Measurements from ENCODE around the gene REPIN1.
A peak's percentile ranks its signal among the peaks of the same experiment; 100 is the strongest.

REPIN1 gene

GRCh38 chr7:150359622-150360362 is 8.8 kb upstream of the REPIN1 start:
- no peaks in the 10 kb centered on the region for H3K27me3 Mint-ChIP-seq (ENCODE audit: low read depth)
- DNase-seq (ENCODE audit: low spot score), result no peak
- no peaks in the 10 kb centered on the region for H3K36me3 Mint-ChIP-seq (ENCODE audit: low read depth)
- peaks cover 38% of the 10 kb centered on the region for H3K4me1 Mint-ChIP-seq (ENCODE audit: low read depth)
- peak overlapping the region; percentile 53 for H3K27ac Mint-ChIP-seq
- H3K9me3 Mint-ChIP-seq, result no peaks in the 10 kb centered on the region
- no peak overlapping the region for H3K4me3 Mint-ChIP-seq

- Mint-ChIP-seq H3K4me1 (ENCODE audit: low read depth) (peaks cover 38% of the 10 kb centered on the region), H3K27ac (peak overlapping the region; percentile 53), H3K9me3 (no peaks in the 10 kb centered on the region), H3K36me3 (ENCODE audit: low read depth) (no peaks in the 10 kb centered on the region), H3K27me3 (ENCODE audit: low read depth) (no peaks in the 10 kb centered on the region), H3K4me3 (no peak overlapping the region)
- no peak for DNase-seq (ENCODE audit: low spot score)
Measured at GRCh38 chr7:150360363-150361058, 8.1 kb upstream of the REPIN1 start.

GRCh38 chr7:150361402-150361801 is 7.2 kb upstream of the REPIN1 start:
- no peaks in the 10 kb centered on the region for H3K9me3 Mint-ChIP-seq
- DNase-seq (ENCODE audit: low spot score), result no peak
- H3K4me1 Mint-ChIP-seq (ENCODE audit: low read depth), result peaks cover 35% of the 10 kb centered on the region
- no peak overlapping the region for H3K27ac Mint-ChIP-seq
- no peak overlapping the region for H3K4me3 Mint-ChIP-seq
- no peaks in the 10 kb centered on the region for H3K27me3 Mint-ChIP-seq (ENCODE audit: low read depth)
- H3K36me3 Mint-ChIP-seq (ENCODE audit: low read depth), result no peaks in the 10 kb centered on the region

GRCh38 chr7:150361807-150362621 is 6.6 kb upstream of the REPIN1 start:
- H3K4me3 Mint-ChIP-seq, result no peak overlapping the region
- no peak overlapping the region for H3K27ac Mint-ChIP-seq
- no peaks in the 10 kb centered on the region for H3K36me3 Mint-ChIP-seq (ENCODE audit: low read depth)
- DNase-seq (ENCODE audit: low spot score), result no peak
- H3K9me3 Mint-ChIP-seq, result no peaks in the 10 kb centered on the region
- no peaks in the 10 kb centered on the region for H3K27me3 Mint-ChIP-seq (ENCODE audit: low read depth)
- H3K4me1 Mint-ChIP-seq (ENCODE audit: low read depth), result peaks cover 31% of the 10 kb centered on the region

GRCh38 chr7:150363370-150363769 is 5.3 kb upstream of the REPIN1 start:
- Mint-ChIP-seq H3K9me3 (no peaks in the 10 kb centered on the region), H3K4me3 (no peak overlapping the region), H3K36me3 (ENCODE audit: low read depth) (no peaks in the 10 kb centered on the region), H3K4me1 (ENCODE audit: low read depth) (peaks cover 30% of the 10 kb centered on the region), H3K27ac (no peak overlapping the region), H3K27me3 (ENCODE audit: low read depth) (no peaks in the 10 kb centered on the region)
- DNase-seq (ENCODE audit: low spot score), result no peak

- H3K27ac Mint-ChIP-seq, result no peak overlapping the region
- no peak overlapping the region for H3K4me3 Mint-ChIP-seq
- H3K36me3 Mint-ChIP-seq (ENCODE audit: low read depth), result no peaks in the 10 kb centered on the region
- H3K9me3 Mint-ChIP-seq, result no peaks in the 10 kb centered on the region
- no peaks in the 10 kb centered on the region for H3K27me3 Mint-ChIP-seq (ENCODE audit: low read depth)
- H3K4me1 Mint-ChIP-seq (ENCODE audit: low read depth), result peaks cover 26% of the 10 kb centered on the region
- DNase-seq (ENCODE audit: low spot score), result no peak
Measured at GRCh38 chr7:150363872-150364271, 4.8 kb upstream of the REPIN1 start.

- no peak for DNase-seq (ENCODE audit: low spot score)
- peaks cover 23% of the 10 kb centered on the region for H3K4me1 Mint-ChIP-seq (ENCODE audit: low read depth)
- no peaks in the 10 kb centered on the region for H3K9me3 Mint-ChIP-seq
- H3K4me3 Mint-ChIP-seq, result no peak overlapping the region
- peaks cover 3% of the 10 kb centered on the region for H3K36me3 Mint-ChIP-seq (ENCODE audit: low read depth)
- no peak overlapping the region for H3K27ac Mint-ChIP-seq
- no peaks in the 10 kb centered on the region for H3K27me3 Mint-ChIP-seq (ENCODE audit: low read depth)
Measured at GRCh38 chr7:150365194-150365593, 3.4 kb upstream of the REPIN1 start.

- Mint-ChIP-seq H3K27me3 (ENCODE audit: low read depth) (no peaks in the 10 kb centered on the region), H3K4me3 (no peak overlapping the region), H3K36me3 (ENCODE audit: low read depth) (peaks cover 7% of the 10 kb centered on the region), H3K27ac (no peak overlapping the region), H3K4me1 (ENCODE audit: low read depth) (peaks cover 26% of the 10 kb centered on the region), H3K9me3 (no peaks in the 10 kb centered on the region)
- no peak for DNase-seq (ENCODE audit: low spot score)
Measured at GRCh38 chr7:150365673-150366398, 2.8 kb upstream of the REPIN1 start.

GRCh38 chr7:150367677-150368095 is 936 bp upstream of the REPIN1 start:
- Mint-ChIP-seq H3K27ac (peak overlapping the region; percentile 80), H3K9me3 (no peaks in the 10 kb centered on the region), H3K4me3 (peak overlapping the region; percentile 82), H3K36me3 (ENCODE audit: low read depth) (peaks cover 7% of the 10 kb centered on the region), H3K27me3 (ENCODE audit: low read depth) (no peaks in the 10 kb centered on the region), H3K4me1 (ENCODE audit: low read depth) (peaks cover 27% of the 10 kb centered on the region)
- DNase-seq (ENCODE audit: low spot score), result no peak

- DNase-seq (ENCODE audit: low spot score), result no peak
- H3K27me3 Mint-ChIP-seq (ENCODE audit: low read depth), result no peaks in the 10 kb centered on the region
- peak overlapping the region; percentile 89 for H3K27ac Mint-ChIP-seq
- H3K9me3 Mint-ChIP-seq, result no peaks in the 10 kb centered on the region
- peak overlapping the region; percentile 95 for H3K4me3 Mint-ChIP-seq
- H3K36me3 Mint-ChIP-seq (ENCODE audit: low read depth), result peaks cover 11% of the 10 kb centered on the region
- H3K4me1 Mint-ChIP-seq (ENCODE audit: low read depth), result peaks cover 22% of the 10 kb centered on the region
Measured at GRCh38 chr7:150368884-150369747, 494 bp downstream of the REPIN1 start.

GRCh38 chr7:150369748-150370501 is 1.3 kb downstream of the REPIN1 start:
- H3K4me3 Mint-ChIP-seq, result peak overlapping the region; percentile 95
- H3K4me1 Mint-ChIP-seq (ENCODE audit: low read depth), result peaks cover 24% of the 10 kb centered on the region
- H3K27ac Mint-ChIP-seq, result peak overlapping the region; percentile 89
- H3K9me3 Mint-ChIP-seq, result no peaks in the 10 kb centered on the region
- peaks cover 19% of the 10 kb centered on the region for H3K36me3 Mint-ChIP-seq (ENCODE audit: low read depth)
- no peak for DNase-seq (ENCODE audit: low spot score)
- H3K27me3 Mint-ChIP-seq (ENCODE audit: low read depth), result no peaks in the 10 kb centered on the region

- peaks cover 26% of the 10 kb centered on the region for H3K4me1 Mint-ChIP-seq (ENCODE audit: low read depth)
- H3K27me3 Mint-ChIP-seq (ENCODE audit: low read depth), result no peaks in the 10 kb centered on the region
- no peaks in the 10 kb centered on the region for H3K9me3 Mint-ChIP-seq
- no peak for DNase-seq (ENCODE audit: low spot score)
- H3K27ac Mint-ChIP-seq, result no peak overlapping the region
- H3K36me3 Mint-ChIP-seq (ENCODE audit: low read depth), result peaks cover 21% of the 10 kb centered on the region
- H3K4me3 Mint-ChIP-seq, result peak overlapping the region; percentile 95
Measured at GRCh38 chr7:150370612-150371071, 2.0 kb downstream of the REPIN1 start.
